ELF-1 (cell line): ENCODE data around the gene TMEM60.

Experiments
- DNase-seq: peaks from one replicate; pipeline ENCODE4 v3.0.0-alpha.2; 2016; ENCODE audit warnings: low read depth, low spot score

TMEM60 gene

GRCh38 chr7:77771901-77772300 lies 26.3 kb downstream of the TMEM60 start:
- DNase-seq = no peak

GRCh38 chr7:77770316-77770715 lies 27.9 kb downstream of the TMEM60 start:
- no peak for DNase-seq

GRCh38 chr7:77766801-77767605 lies 31.2 kb downstream of the TMEM60 start:
- no peak for DNase-seq

- DNase-seq = no peak
Measured at GRCh38 chr7:77765906-77766800, 32.1 kb downstream of the TMEM60 start.

GRCh38 chr7:77765481-77765880 lies 32.8 kb downstream of the TMEM60 start:
- no peak for DNase-seq

- DNase-seq = no peak
Measured at GRCh38 chr7:77760809-77761453, 37.3 kb downstream of the TMEM60 start.

GRCh38 chr7:77759294-77759889 lies 38.8 kb downstream of the TMEM60 start:
- peak; percentile 41 for DNase-seq

- no peak for DNase-seq
Measured at GRCh38 chr7:77757589-77757988, 40.6 kb downstream of the TMEM60 start.

- DNase-seq = no peak
Measured at GRCh38 chr7:77753173-77753572, 45.1 kb downstream of the TMEM60 start.

- no peak for DNase-seq
Measured at GRCh38 chr7:77752016-77752415, 46.2 kb downstream of the TMEM60 start.

GRCh38 chr7:77747718-77748117 lies 50.5 kb downstream of the TMEM60 start:
- no peak for DNase-seq

GRCh38 chr7:77747178-77747577 lies 51.1 kb downstream of the TMEM60 start:
- DNase-seq = no peak

- DNase-seq = no peak
Measured at GRCh38 chr7:77746824-77747165, 51.4 kb downstream of the TMEM60 start.

GRCh38 chr7:77746164-77746823 lies 51.9 kb downstream of the TMEM60 start:
- no peak for DNase-seq

GRCh38 chr7:77745746-77746145 lies 52.5 kb downstream of the TMEM60 start:
- DNase-seq = no peak
